HEK293T (cell line): ENCODE results near the gene FNDC8.
"Not testable (repeated sequence)": the region's sequence is repeated elsewhere in the genome, so short reads cannot be mapped to it uniquely, and the experiment has no call there.

ENCODE experiments used
- CTCF ChIA-PET: fragments of 350-600 bp; formaldehyde crosslinking; extraction: SDS; loops from one replicate; lab custom pipeline; 2021; ENCODE audit warnings: antibody characterized with exemption, inconsistent platforms; lab: Yijun Ruan, JAX
- POLR2A ChIA-PET: fragments of 350-600 bp; formaldehyde crosslinking; extraction: SDS; loops from one replicate; lab custom pipeline; 2020; ENCODE audit warnings: antibody characterized with exemption, inconsistent platforms; lab: Yijun Ruan, JAX
- DNase-seq: peaks from one replicate; pipeline ENCODE4 v3.0.0; 2012; ENCODE audit warnings: mixed read lengths; ENCODE audit errors: extremely low spot score
- ARNT ChIP-seq: fragments of 450-650 bp; IDR thresholded peaks from 2 replicates; pipeline ENCODE4 v1.6.1; 2017; ENCODE audit warnings: mild to moderate bottlenecking
- BHLHE40 ChIP-seq: fragments of 450-650 bp; IDR thresholded peaks from 2 replicates; pipeline ENCODE4 v1.6.1; 2016; ENCODE audit warnings: mild to moderate bottlenecking, moderate library complexity, borderline replicate concordance
- CTBP1 ChIP-seq: fragments of 450-650 bp; IDR thresholded peaks from 2 replicates; pipeline ENCODE4 v1.6.1; 2016; ENCODE audit warnings: borderline replicate concordance
- ELF4 ChIP-seq: fragments of 450-650 bp; IDR thresholded peaks from 2 replicates; pipeline ENCODE4 v1.6.1; 2017; ENCODE audit warnings: antibody characterized with exemption
- FOXA1 ChIP-seq: fragments of 450-650 bp; IDR thresholded peaks from 2 replicates; pipeline ENCODE4 v1.6.1; 2016; ENCODE audit warnings: mild to moderate bottlenecking
- FOXK2 ChIP-seq: fragments of 450-650 bp; IDR thresholded peaks from 2 replicates; pipeline ENCODE4 v1.6.1; 2016; ENCODE audit warnings: mild to moderate bottlenecking
- FOXM1 ChIP-seq: fragments of 450-650 bp; IDR thresholded peaks from 2 replicates; pipeline ENCODE4 v1.6.1; 2017; ENCODE audit warnings: mild to moderate bottlenecking, borderline replicate concordance
- HDGF ChIP-seq: fragments of 450-650 bp; IDR thresholded peaks from 2 replicates; pipeline ENCODE4 v1.6.1; 2017; ENCODE audit warnings: antibody characterized with exemption, borderline replicate concordance
- L3MBTL2 ChIP-seq: fragments of 450-650 bp; conservative IDR thresholded peaks from 2 replicates; pipeline ENCODE4 v1.6.1; 2016; ENCODE audit warnings: mild to moderate bottlenecking
- LEF1 ChIP-seq: fragments of 450-650 bp; IDR thresholded peaks from 2 replicates; pipeline ENCODE4 v1.6.1; 2017; ENCODE audit warnings: mild to moderate bottlenecking, borderline replicate concordance
- NFRKB ChIP-seq: fragments of 450-650 bp; IDR thresholded peaks from 2 replicates; pipeline ENCODE4 v1.6.1; 2016; ENCODE audit warnings: mild to moderate bottlenecking, moderate library complexity
- PKNOX1 ChIP-seq: fragments of 450-650 bp; IDR thresholded peaks from 2 replicates; pipeline ENCODE4 v1.6.1; 2016
- SP1 ChIP-seq: fragments of 450-650 bp; IDR thresholded peaks from 2 replicates; pipeline ENCODE4 v1.6.1; 2017
- SUZ12 ChIP-seq: fragments of 450-650 bp; IDR thresholded peaks from 2 replicates; pipeline ENCODE4 v1.6.1; 2016; ENCODE audit warnings: mild to moderate bottlenecking
- TARDBP ChIP-seq: fragments of 450-650 bp; IDR thresholded peaks from 2 replicates; pipeline ENCODE4 v1.6.1; 2016
- ZNF384 ChIP-seq: fragments of 450-650 bp; IDR thresholded peaks from 2 replicates; pipeline ENCODE4 v1.6.1; 2016

The FNDC8 gene

GRCh38 chr17:35101725-35102124, 19.7 kb upstream of the FNDC8 start:
- ChIA-PET CTCF (no interaction called here), POLR2A (no interaction called here)
- TF ChIP-seq NFRKB (no peak), FOXA1 (no peak), HDGF (no peak)
- DNase-seq, result no peak

- CTCF ChIA-PET, result no interaction called here
- POLR2A ChIA-PET, result no interaction called here
- DNase-seq, result no peak
- TF ChIP-seq PKNOX1 (no peak), LEF1 (no peak), FOXM1 (no peak), FOXK2 (no peak), FOXA1 (no peak), ELF4 (no peak)
Observed at GRCh38 chr17:35103271-35103670, 18.1 kb upstream of the FNDC8 start.

- CTCF ChIA-PET, result interaction anchor here (0.7 kb wide), 1 partner anchor 106 kb away, joined by 3 read pairs; no protein-coding TSS in a partner anchor
Observed at GRCh38 chr17:35104844-35105450, 16.5 kb upstream of the FNDC8 start.

GRCh38 chr17:35110791-35111190, 10.6 kb upstream of the FNDC8 start:
- CTCF ChIA-PET, DNase-seq, POLR2A ChIA-PET: not testable (repeated sequence)

More at GRCh38 chr17:35104844-35105450, 16.5 kb upstream of the FNDC8 start:
- POLR2A ChIA-PET, result interaction anchor here (2.5 kb wide), 1 partner anchor 14 kb away, joined by 8 read pairs; the partner anchor contains the start of gene RAD51D
- TF ChIP-seq L3MBTL2, result no peak
- TF ChIP-seq SP1, result no peak
- TF ChIP-seq SUZ12, result no peak
- no peak for TF ChIP-seq PKNOX1
- TF ChIP-seq BHLHE40, result no peak
- no peak for TF ChIP-seq NFRKB
- DNase-seq, result no peak

- TF ChIP-seq FOXA1 (no peak), PKNOX1 (no peak), BHLHE40 (no peak), FOXK2 (no peak), ARNT (no peak), L3MBTL2 (no peak), ZNF384 (no peak), ELF4 (no peak), LEF1 (no peak), FOXM1 (no peak), TARDBP (no peak), CTBP1 (no peak), NFRKB (no peak)
- ChIA-PET CTCF (no interaction called here), POLR2A (no interaction called here)
- no peak for DNase-seq
Observed at GRCh38 chr17:35116845-35117244, 4.6 kb upstream of the FNDC8 start.

- CTCF ChIA-PET, result interaction anchor here (0.6 kb wide), 1 partner anchor 152 kb away, joined by 3 read pairs; no protein-coding TSS in a partner anchor
- TF ChIP-seq ARNT, result no peak
- no peak for TF ChIP-seq SP1
- TF ChIP-seq PKNOX1, result no peak
- no peak for TF ChIP-seq CTBP1
- no peak for TF ChIP-seq FOXA1
- TF ChIP-seq LEF1, result no peak
- TF ChIP-seq ZNF384, result no peak
- no peak for TF ChIP-seq L3MBTL2
- TF ChIP-seq FOXK2, result no peak
- no peak for TF ChIP-seq TARDBP
- TF ChIP-seq FOXM1, result no peak
- TF ChIP-seq HDGF, result no peak
- TF ChIP-seq ELF4, result no peak
- POLR2A ChIA-PET, result interaction anchor here (1.2 kb wide), 1 partner anchor 13 kb away, joined by 4 read pairs; no protein-coding TSS in a partner anchor
- DNase-seq, result no peak
Observed at GRCh38 chr17:35117984-35118383, 3.4 kb upstream of the FNDC8 start.
